Spleen (tissue), 11 donors: ENCODE measurements around the gene PAM. TPM values are rescaled to one million over a fixed set of nuclear protein-coding genes. Genes with fewer than 3 reads are reported as not detected.

Experiments used
- DNase-seq: peaks from one replicate; pipeline ENCODE4 v3.0.0-alpha.2; 2020
- H3K27ac ChIP-seq, 8 donors: fragments of 200-600 bp; sonication (generic) in 7 of 8; 1 replicate in 4 of 8; 2 replicates in 4 of 8; pipeline versions ENCODE4 v1.5.0 to v1.8.0; 2016 to 2021; ENCODE audit warnings: inconsistent platforms in 4 of 8, mild to moderate bottlenecking in 4 of 8, moderate library complexity in 1 of 8
- H3K27me3 ChIP-seq, 7 donors: fragments of 200-600 bp; sonication (generic) in 6 of 7; replicated peaks in 1 of 7; 1 replicate in 4 of 7; 2 replicates in 3 of 7; pipeline versions ENCODE4 v1.5.0 to v1.8.0; 2016 to 2021; ENCODE audit warnings: inconsistent platforms in 3 of 7, mild to moderate bottlenecking in 1 of 7
- H3K36me3 ChIP-seq, 6 donors: fragments of 200-600 bp; sonication (generic) in 5 of 6; 1 replicate in 4 of 6; 2 replicates in 2 of 6; pipeline versions ENCODE4 v1.5.0 to v1.8.0; 2016 to 2021; ENCODE audit warnings: inconsistent platforms in 2 of 6
- H3K4me1 ChIP-seq, 6 donors: fragments of 200-600 bp; sonication (generic) in 5 of 6; 1 replicate in 3 of 6; 2 replicates in 3 of 6; pipeline versions ENCODE4 v1.5.0 to v1.8.0; 2016 to 2021; ENCODE audit warnings: inconsistent platforms in 3 of 6
- H3K4me3 ChIP-seq, 8 donors: fragments of 200-600 bp; sonication (generic) in 7 of 8; 1 replicate in 4 of 8; 2 replicates in 4 of 8; pipeline versions ENCODE4 v1.5.0 to v1.8.0; 2016 to 2021; ENCODE audit warnings: inconsistent platforms in 4 of 8, mild to moderate bottlenecking in 4 of 8, moderate library complexity in 2 of 8
- H3K9me3 ChIP-seq, 8 donors: fragments of 200-600 bp; sonication (generic) in 7 of 8; 1 replicate in 4 of 8; 2 replicates in 4 of 8; pipeline versions ENCODE4 v1.5.0 to v1.8.0; 2016 to 2021; ENCODE audit warnings: inconsistent platforms in 4 of 8
- CTCF ChIP-seq, 11 experiments: fragments of 200-600 bp in 7 of 11; fragments of 450-650 bp in 4 of 11; sonication (generic) in 4 of 11; IDR thresholded peaks in 8 of 11; conservative IDR thresholded peaks in 3 of 11; 1 replicate in 7 of 11; 2 replicates in 4 of 11; pipeline versions ENCODE4 v1.4.0 to v1.8.0; 2016 to 2021; ENCODE audit warnings: antibody characterized with exemption in 11 of 11, inconsistent platforms in 4 of 11, mild to moderate bottlenecking in 1 of 11
- POLR2A ChIP-seq, 3 donors: fragments of 450-650 bp; IDR thresholded peaks; one replicate each; pipeline ENCODE4 v1.5.1; 2017; ENCODE audit warnings: antibody characterized with exemption in 3 of 3, mild to moderate bottlenecking in 1 of 3
- POLR2AphosphoS5 ChIP-seq, 3 donors: sonication (generic); formaldehyde crosslinking; IDR thresholded peaks; one replicate each; pipeline ENCODE4 v1.5.1; 2017; ENCODE audit warnings: antibody characterized with exemption in 3 of 3
- WGBS, 5 donors: extraction: QIAGEN DNeasy Blood & Tissue Kit in 3 of 5; methylation state at CpG; one replicate each; pipeline versions ENCODE4 v1.1.5 to v1.1.7; 2013 to 2018; 5-methylcytosine and 5-hydroxymethylcytosine counted together
- intact Hi-C: fragments of 100-400 bp; cut with DNase I; formaldehyde crosslinking; loops from one replicate; pipeline ENCODE4 v1.15.0; 2023; ENCODE audit warnings: low total_unique reads
- polyA plus RNA-seq, 3 donors: library from polyadenylated mRNA; stranded (reverse); fragments of 200-250 nt; gene quantifications; one replicate each; pipeline ENCODE4 v1.2.1, GENCODE V29; 2013
- total RNA-seq, 7 donors: library from RNA; depleted of rRNA in 3 of 7; stranded (reverse); fragments of >200 nt in 3 of 7; fragmentation: NEBNext Ultra II Directional in 4 of 7; extraction: Animal tissue kit (Norgen Biotek cat#: 25700) in 4 of 7; gene quantifications; one replicate each; pipeline versions ENCODE4 v1.1.0 to v1.2.1, GENCODE V29; 2016 to 2021
- donor health status: healthy with polysubstance abuse.
- donor health status: DM: no; HTN: no; CAD: no; lungs with moderate emphysema.
- donor health status: DM: no; HTN: no; CAD: no.
- donor health status: Bipolar disorder and iron deficiency.
- donor health status: healthy.
- donor health status: DM: no; HTN: no; CAD: no.
- donor health status: DM: yes; HTN: yes; CAD: no.

PAM gene
- total and polyA plus RNA-seq, 10 donors, result 37.4 to 155 (median 110) TPM

GRCh38 chr5:102858221-102858620, 103.1 kb downstream of the PAM start:
- Histone ChIP-seq H3K4me1 (peaks cover 0 to 22% (median 3%) of the 10 kb centered on the region in 6 donors), H3K27me3 (no peaks in the 10 kb centered on the region), H3K4me3 (no peak overlapping the region), H3K36me3 (no peaks in the 10 kb centered on the region), H3K27ac (no peak overlapping the region), H3K9me3 (no peaks in the 10 kb centered on the region)
- no peak for DNase-seq
- TF ChIP-seq POLR2A (IDR thresholded peaks at IDR 0.05) (no peak), CTCF (IDR thresholded peaks at IDR 0.05 in 8 of 11, conservative IDR thresholded peaks at IDR 0.05 in 3 of 11) (no peak), POLR2AphosphoS5 (IDR thresholded peaks at IDR 0.05) (no peak)
- 88 to 100% (median 93%) methylated on average over 1 of the region's 1 CpG for WGBS, 5 donors
- intact Hi-C loops, result no loop called here

GRCh38 chr5:102858808-102859207, 103.7 kb downstream of the PAM start:
- H3K4me1 ChIP-seq, result peaks cover 0 to 24% (median 6%) of the 10 kb centered on the region in 6 donors
- DNase-seq, result no peak
- 89 to 96% (median 93%) methylated on average over 4 of the region's 4 CpGs for WGBS, 5 donors
- H3K4me3 ChIP-seq, result no peak overlapping the region
- H3K36me3 ChIP-seq, result no peaks in the 10 kb centered on the region
- H3K27ac ChIP-seq, result no peak overlapping the region
- intact Hi-C loops, result no loop called here
- no peak for TF ChIP-seq POLR2A (IDR thresholded peaks at IDR 0.05)
- no peak for TF ChIP-seq POLR2AphosphoS5 (IDR thresholded peaks at IDR 0.05)
- no peak for TF ChIP-seq CTCF (IDR thresholded peaks at IDR 0.05 in 8 of 11, conservative IDR thresholded peaks at IDR 0.05 in 3 of 11)
- no peaks in the 10 kb centered on the region for H3K9me3 ChIP-seq
- no peaks in the 10 kb centered on the region for H3K27me3 ChIP-seq

- DNase-seq, result no peak
- H3K9me3 ChIP-seq, result no peaks in the 10 kb centered on the region
- H3K4me3 ChIP-seq, result no peak overlapping the region
- WGBS, 5 donors, result 86 to 99% (median 96%) methylated on average over 3 of the region's 3 CpGs
- H3K4me1 ChIP-seq, result peaks cover 0 to 30% (median 12%) of the 10 kb centered on the region in 6 donors
- H3K27me3 ChIP-seq, result no peaks in the 10 kb centered on the region
- no peak overlapping the region for H3K27ac ChIP-seq
- no peaks in the 10 kb centered on the region for H3K36me3 ChIP-seq
- TF ChIP-seq CTCF (IDR thresholded peaks at IDR 0.05 in 8 of 11, conservative IDR thresholded peaks at IDR 0.05 in 3 of 11), result no peak
- TF ChIP-seq POLR2A (IDR thresholded peaks at IDR 0.05), result no peak
- TF ChIP-seq POLR2AphosphoS5 (IDR thresholded peaks at IDR 0.05), result no peak
- intact Hi-C loops, result no loop called here
Observed at GRCh38 chr5:102860035-102860434, 104.9 kb downstream of the PAM start.

- H3K4me1 ChIP-seq, result peaks cover 0 to 44% (median 26%) of the 10 kb centered on the region in 6 donors
- H3K9me3 ChIP-seq, result no peaks in the 10 kb centered on the region
- H3K4me3 ChIP-seq, result no peak overlapping the region
- H3K36me3 ChIP-seq, result no peaks in the 10 kb centered on the region
- intact Hi-C loops, result no loop called here
- no peak for TF ChIP-seq POLR2AphosphoS5 (IDR thresholded peaks at IDR 0.05)
- TF ChIP-seq POLR2A (IDR thresholded peaks at IDR 0.05), result no peak
- no peak for TF ChIP-seq CTCF (IDR thresholded peaks at IDR 0.05 in 8 of 11, conservative IDR thresholded peaks at IDR 0.05 in 3 of 11)
- DNase-seq, result no peak
- H3K27me3 ChIP-seq, result peaks cover 0 to 20% (median 0%) of the 10 kb centered on the region in 7 donors
- H3K27ac ChIP-seq, result no peak overlapping the region
Observed at GRCh38 chr5:102863058-102863457, 108.0 kb downstream of the PAM start.
